Measurements from ENCODE around the gene EIF4G1. TPM values are rescaled to one million over a fixed set of nuclear protein-coding genes. Genes with fewer than 3 reads are reported as not detected.
A peak's percentile ranks its signal among the peaks of the same experiment; 100 is the strongest.

EIF4G1 gene
- total RNA-seq, 1 donor from 2014 or later = 529 TPM

- no peak for DNase-seq (ENCODE audit: low read depth, low spot score)
Observed at GRCh38 chr3:184315871-184316661, 1.7 kb downstream of the EIF4G1 start.

GRCh38 chr3:184316792-184317191 lies 2.4 kb downstream of the EIF4G1 start:
- Mint-ChIP-seq H3K27me3 (ENCODE audit: low read depth) (no peaks in the 10 kb centered on the region), H3K36me3 (ENCODE audit: low read depth) (peaks cover 21% of the 10 kb centered on the region), H3K27ac (ENCODE audit: unreplicated experiment) (peak overlapping the region; percentile 65), H3K4me1 (peaks cover 32% of the 10 kb centered on the region), H3K4me3 (peak overlapping the region; percentile 92), H3K9me3 (no peaks in the 10 kb centered on the region)
- no peak for DNase-seq (ENCODE audit: low read depth, low spot score)
- TF ChIP-seq CTCF (conservative IDR thresholded peaks at IDR 0.05) = no peak

More at GRCh38 chr3:184315871-184316661, 1.7 kb downstream of the EIF4G1 start:
- TF ChIP-seq CTCF (conservative IDR thresholded peaks at IDR 0.05) = no peak
- no peaks in the 10 kb centered on the region for H3K27me3 Mint-ChIP-seq (ENCODE audit: low read depth)
- H3K4me1 Mint-ChIP-seq = peaks cover 32% of the 10 kb centered on the region
- peaks cover 19% of the 10 kb centered on the region for H3K36me3 Mint-ChIP-seq (ENCODE audit: low read depth)
- no peaks in the 10 kb centered on the region for H3K9me3 Mint-ChIP-seq
- H3K27ac Mint-ChIP-seq (ENCODE audit: unreplicated experiment) = peak overlapping the region; percentile 6
- H3K4me3 Mint-ChIP-seq = peak overlapping the region; percentile 92

GRCh38 chr3:184317201-184317600 lies 2.8 kb downstream of the EIF4G1 start:
- no peak for DNase-seq (ENCODE audit: low read depth, low spot score)
- Mint-ChIP-seq H3K4me3 (peak overlapping the region; percentile 92), H3K9me3 (no peaks in the 10 kb centered on the region), H3K36me3 (ENCODE audit: low read depth) (peaks cover 21% of the 10 kb centered on the region), H3K27me3 (ENCODE audit: low read depth) (no peaks in the 10 kb centered on the region), H3K27ac (ENCODE audit: unreplicated experiment) (peak overlapping the region; percentile 65), H3K4me1 (peaks cover 32% of the 10 kb centered on the region)
- no peak for TF ChIP-seq CTCF (conservative IDR thresholded peaks at IDR 0.05)

- no peaks in the 10 kb centered on the region for H3K27me3 Mint-ChIP-seq (ENCODE audit: low read depth)
- no peak overlapping the region for H3K4me3 Mint-ChIP-seq
- no peak overlapping the region for H3K27ac Mint-ChIP-seq (ENCODE audit: unreplicated experiment)
- H3K4me1 Mint-ChIP-seq = peaks cover 27% of the 10 kb centered on the region
- TF ChIP-seq CTCF (conservative IDR thresholded peaks at IDR 0.05) = no peak
- H3K36me3 Mint-ChIP-seq (ENCODE audit: low read depth) = peaks cover 39% of the 10 kb centered on the region
- DNase-seq (ENCODE audit: low read depth, low spot score) = no peak
- no peaks in the 10 kb centered on the region for H3K9me3 Mint-ChIP-seq
Observed at GRCh38 chr3:184320104-184320445, 5.7 kb downstream of the EIF4G1 start.

GRCh38 chr3:184321666-184322065 lies 7.3 kb downstream of the EIF4G1 start:
- Mint-ChIP-seq H3K4me1 (peaks cover 19% of the 10 kb centered on the region), H3K27me3 (ENCODE audit: low read depth) (no peaks in the 10 kb centered on the region), H3K27ac (ENCODE audit: unreplicated experiment) (no peak overlapping the region), H3K9me3 (no peaks in the 10 kb centered on the region), H3K36me3 (ENCODE audit: low read depth) (peaks cover 44% of the 10 kb centered on the region), H3K4me3 (peak overlapping the region; percentile 35)
- DNase-seq (ENCODE audit: low read depth, low spot score) = no peak
- no peak for TF ChIP-seq CTCF (conservative IDR thresholded peaks at IDR 0.05)

Measured in neural crest cell (in vitro differentiated cells).